ENCODE measurements around the gene MAMLD1. TPM values are rescaled to one million over a fixed set of nuclear protein-coding genes. Genes with fewer than 3 reads are reported as not detected.
A peak's percentile ranks its signal among the peaks of the same experiment; 100 is the strongest.

Gene MAMLD1
- total RNA-seq, 2 donors from 2014 or later, result 7.9 to 8.3 TPM

DNA sequence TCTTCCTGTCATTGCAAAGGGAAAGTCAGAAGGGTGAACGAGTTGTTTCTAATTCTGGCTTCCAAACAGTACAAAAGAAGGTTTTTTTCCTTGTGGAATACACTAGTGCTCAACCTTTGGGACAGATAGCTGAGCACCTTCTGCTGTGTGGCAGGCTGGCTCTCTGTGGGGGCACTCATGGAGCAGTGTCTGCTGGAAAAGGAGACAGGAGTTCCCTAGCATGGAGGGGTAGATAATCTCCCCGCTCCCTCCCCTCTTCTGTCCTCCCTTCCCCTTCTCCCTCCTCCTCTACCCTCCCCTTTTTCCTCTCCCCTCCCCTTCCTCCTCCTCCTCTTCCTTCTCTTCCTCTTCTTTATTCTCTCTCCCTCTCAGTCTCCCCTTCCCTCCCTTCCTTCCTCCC lies 142.9 kb downstream of the MAMLD1 start:
- Histone ChIP-seq H3K27me3 (replicated peaks; ENCODE audit: insufficient read depth) (no peaks in the 10 kb centered on the region), H3K4me3 (no peak overlapping the region), H3K27ac (no peak overlapping the region), H3K9me3 (no peaks in the 10 kb centered on the region), H3K36me3 (no peaks in the 10 kb centered on the region), H3K4me1 (ENCODE audit: control insufficient read depth in 1 of 2, low read depth in 2 of 2) (peaks cover 11 to 38% of the 10 kb centered on the region in 2 donors)
- TF ChIP-seq, protein P1, sequence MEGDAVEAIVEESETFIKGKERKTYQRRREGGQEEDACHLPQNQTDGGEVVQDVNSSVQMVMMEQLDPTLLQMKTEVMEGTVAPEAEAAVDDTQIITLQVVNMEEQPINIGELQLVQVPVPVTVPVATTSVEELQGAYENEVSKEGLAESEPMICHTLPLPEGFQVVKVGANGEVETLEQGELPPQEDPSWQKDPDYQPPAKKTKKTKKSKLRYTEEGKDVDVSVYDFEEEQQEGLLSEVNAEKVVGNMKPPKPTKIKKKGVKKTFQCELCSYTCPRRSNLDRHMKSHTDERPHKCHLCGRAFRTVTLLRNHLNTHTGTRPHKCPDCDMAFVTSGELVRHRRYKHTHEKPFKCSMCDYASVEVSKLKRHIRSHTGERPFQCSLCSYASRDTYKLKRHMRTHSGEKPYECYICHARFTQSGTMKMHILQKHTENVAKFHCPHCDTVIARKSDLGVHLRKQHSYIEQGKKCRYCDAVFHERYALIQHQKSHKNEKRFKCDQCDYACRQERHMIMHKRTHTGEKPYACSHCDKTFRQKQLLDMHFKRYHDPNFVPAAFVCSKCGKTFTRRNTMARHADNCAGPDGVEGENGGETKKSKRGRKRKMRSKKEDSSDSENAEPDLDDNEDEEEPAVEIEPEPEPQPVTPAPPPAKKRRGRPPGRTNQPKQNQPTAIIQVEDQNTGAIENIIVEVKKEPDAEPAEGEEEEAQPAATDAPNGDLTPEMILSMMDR (IDR thresholded peaks at IDR 0.05), result no peak
- DNase-seq (ENCODE audit: low spot score) (no peak), ATAC-seq (ENCODE audit: insufficient number of reproducible peaks, low FRiP score, low read depth) (no peak)

DNA sequence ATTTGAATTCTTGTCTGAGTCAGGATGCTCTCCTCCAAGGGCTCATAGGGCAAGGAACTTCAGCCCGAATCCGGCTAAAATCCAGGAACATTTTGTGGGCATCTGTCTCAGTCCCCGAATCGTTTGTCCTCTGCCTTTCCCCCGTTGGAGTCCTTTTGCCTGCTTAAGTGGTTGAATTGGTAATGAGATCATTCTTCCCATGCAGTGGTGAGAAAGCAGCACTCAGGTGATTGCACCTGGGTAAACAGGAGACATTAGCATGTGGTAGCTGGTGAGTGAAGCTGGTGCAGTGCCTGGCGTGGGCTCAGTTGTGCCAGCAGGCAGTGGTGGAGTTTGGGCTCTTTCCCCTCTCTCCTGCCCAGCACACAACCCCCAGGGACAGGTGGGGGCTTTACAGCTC lies 143.4 kb downstream of the MAMLD1 start:
- DNase-seq (ENCODE audit: low spot score) (no peak), ATAC-seq (ENCODE audit: insufficient number of reproducible peaks, low FRiP score, low read depth) (no peak)
- TF ChIP-seq, protein P1 (IDR thresholded peaks at IDR 0.05), result no peak
- no peaks in the 10 kb centered on the region for H3K9me3 ChIP-seq
- peaks cover 11 to 38% of the 10 kb centered on the region in 2 donors for H3K4me1 ChIP-seq (ENCODE audit: control insufficient read depth in 1 of 2, low read depth in 2 of 2)
- H3K27me3 ChIP-seq (replicated peaks; ENCODE audit: insufficient read depth), result no peaks in the 10 kb centered on the region
- H3K36me3 ChIP-seq, result no peaks in the 10 kb centered on the region
- no peak overlapping the region for H3K27ac ChIP-seq
- no peak overlapping the region for H3K4me3 ChIP-seq

DNA sequence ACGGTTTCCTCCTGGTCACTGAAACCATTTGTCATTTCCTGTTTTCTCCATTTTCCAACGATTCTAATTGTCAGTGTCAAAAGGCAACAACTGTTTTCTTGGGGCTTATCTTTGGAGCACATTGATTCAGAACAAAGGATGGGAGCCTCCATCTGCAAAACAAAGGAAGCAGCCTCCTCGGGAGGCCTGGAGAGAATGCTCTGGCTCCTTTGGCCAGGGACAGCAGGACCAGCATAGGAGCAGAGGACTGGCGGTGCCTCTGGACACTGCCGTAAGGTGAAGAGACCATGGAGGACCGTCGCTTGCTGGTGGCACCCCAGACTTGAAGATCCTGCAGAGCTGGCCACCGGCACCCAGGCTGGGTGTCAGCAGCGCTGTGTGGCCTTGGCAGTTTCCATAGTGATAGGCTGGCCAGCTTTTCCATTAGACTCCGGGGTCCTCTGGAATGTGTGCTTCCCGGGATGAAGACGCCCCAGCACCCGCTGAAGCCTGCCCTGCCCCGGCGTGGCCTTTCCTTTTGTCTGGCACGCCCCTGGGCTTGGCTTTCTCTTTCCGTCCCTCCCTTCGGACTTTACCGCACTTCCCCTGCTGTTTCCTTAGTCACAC lies 144.2 kb downstream of the MAMLD1 start:
- H3K36me3 ChIP-seq, result no peaks in the 10 kb centered on the region
- ATAC-seq (ENCODE audit: insufficient number of reproducible peaks, low FRiP score, low read depth) (no peak), DNase-seq (ENCODE audit: low spot score) (no peak)
- no peaks in the 10 kb centered on the region for H3K27me3 ChIP-seq (replicated peaks; ENCODE audit: insufficient read depth)
- TF ChIP-seq, protein P1 (IDR thresholded peaks at IDR 0.05), result no peak
- no peaks in the 10 kb centered on the region for H3K9me3 ChIP-seq
- peak overlapping the region; percentile 73 to 86 for H3K27ac ChIP-seq
- peak overlapping the region; percentile 52 for H3K4me3 ChIP-seq
- H3K4me1 ChIP-seq (ENCODE audit: control insufficient read depth in 1 of 2, low read depth in 2 of 2), result peaks cover 11 to 38% of the 10 kb centered on the region in 2 donors

DNA sequence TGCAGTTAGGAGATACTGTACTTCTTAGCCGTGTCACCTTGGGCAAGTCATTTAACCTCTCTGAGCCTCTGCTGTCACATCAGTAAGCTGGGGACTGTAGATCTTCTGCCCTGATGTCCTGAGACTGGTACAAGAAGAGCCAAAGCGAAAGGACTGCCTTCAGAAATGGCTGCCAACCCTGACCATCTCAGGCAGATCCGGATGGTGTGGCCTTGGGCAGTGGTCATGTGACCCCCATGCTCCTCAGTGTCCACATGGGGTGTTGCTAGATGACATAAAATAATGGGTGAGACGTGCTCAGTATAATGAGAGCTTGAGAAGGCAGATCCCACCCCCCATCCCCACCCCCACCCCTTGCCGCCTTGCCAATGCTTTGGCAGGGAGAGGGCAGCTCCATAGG lies 144.9 kb downstream of the MAMLD1 start:
- Histone ChIP-seq H3K4me3 (peak overlapping the region; percentile 52), H3K27me3 (replicated peaks; ENCODE audit: insufficient read depth) (no peaks in the 10 kb centered on the region), H3K27ac (peak overlapping the region; percentile 73 to 86), H3K4me1 (ENCODE audit: control insufficient read depth in 1 of 2, low read depth in 2 of 2) (peaks cover 11 to 38% of the 10 kb centered on the region in 2 donors), H3K36me3 (no peaks in the 10 kb centered on the region), H3K9me3 (no peaks in the 10 kb centered on the region)
- no peak for ATAC-seq (ENCODE audit: insufficient number of reproducible peaks, low FRiP score, low read depth)
- TF ChIP-seq, protein P1 (IDR thresholded peaks at IDR 0.05), result no peak
- DNase-seq (ENCODE audit: low spot score), result no peak

DNA sequence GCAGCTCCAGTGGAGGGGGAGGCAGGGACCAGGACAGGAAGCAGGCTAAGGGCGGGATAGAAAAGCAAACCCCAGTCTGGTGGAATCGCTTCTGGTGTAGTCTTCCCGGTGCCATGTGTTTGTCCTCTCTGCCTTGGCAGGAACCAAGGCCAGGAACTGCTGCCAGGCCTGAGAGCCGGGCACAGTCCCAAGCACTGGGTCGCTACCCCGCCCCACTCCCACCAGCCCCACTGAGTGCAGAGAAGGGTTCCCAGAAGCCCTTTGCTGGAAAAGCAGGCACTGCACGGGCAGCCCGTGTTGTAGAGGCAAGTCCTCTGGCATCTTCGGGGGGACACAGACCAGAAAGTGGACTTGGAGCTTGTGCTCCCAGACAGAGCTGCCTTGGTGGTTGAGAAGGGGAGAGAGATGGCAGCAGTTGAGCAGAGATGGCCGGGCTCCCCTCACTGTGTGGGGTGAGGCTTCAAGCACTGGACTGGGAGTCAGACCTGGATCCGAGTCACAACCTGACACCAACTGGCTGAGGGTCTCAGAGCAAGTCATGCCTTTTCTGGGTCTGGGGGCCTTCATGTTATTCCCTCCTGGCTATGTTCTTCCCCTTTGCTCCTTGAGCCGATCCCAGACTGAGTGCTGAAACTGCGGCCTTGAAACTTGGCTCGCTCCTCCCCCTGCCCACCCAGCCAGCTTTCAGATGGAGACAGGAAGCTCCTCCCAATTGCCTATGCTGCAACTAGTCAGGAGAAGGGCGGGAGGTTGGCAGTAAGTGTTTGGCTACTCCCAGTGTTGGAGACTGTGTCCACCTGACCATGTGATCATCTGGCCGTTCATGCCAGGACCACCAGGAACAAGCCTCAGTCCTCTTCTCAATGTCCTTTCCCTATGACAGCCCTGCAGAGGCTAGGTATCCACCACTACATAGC lies 145.6 kb downstream of the MAMLD1 start:
- Histone ChIP-seq H3K9me3 (no peaks in the 10 kb centered on the region), H3K27ac (peak overlapping the region; percentile 73 to 86), H3K27me3 (replicated peaks; ENCODE audit: insufficient read depth) (no peaks in the 10 kb centered on the region), H3K36me3 (no peaks in the 10 kb centered on the region), H3K4me3 (peak overlapping the region; percentile 52), H3K4me1 (ENCODE audit: control insufficient read depth in 1 of 2, low read depth in 2 of 2) (peaks cover 11 to 35% of the 10 kb centered on the region in 2 donors)
- ATAC-seq (ENCODE audit: insufficient number of reproducible peaks, low FRiP score, low read depth) (peak; percentile 81), DNase-seq (ENCODE audit: low spot score) (peak; percentile 25)
- TF ChIP-seq, protein P1 (IDR thresholded peaks at IDR 0.05), result no peak

Data from thoracic aorta (tissue), 2 donors.